Psoas muscle (tissue), 8 donors: Measurements from ENCODE around the gene ODC1. TPM values are rescaled to one million over a fixed set of nuclear protein-coding genes. Genes with fewer than 3 reads are reported as not detected.

ENCODE experiments used
- ATAC-seq, 4 donors: fragments of 200-7000 bp; cut with Tn5 transposase; one replicate each; pipeline ENCODE4 v1.9.1; 2020; ENCODE audit warnings: moderate library complexity in 3 of 4, mild to moderate bottlenecking in 2 of 4
- DNase-seq, 2 donors: peaks; one replicate each; pipeline ENCODE4 v3.0.0-alpha.2; 2020
- H3K27ac ChIP-seq: fragments of 200-600 bp; one replicate; pipeline ENCODE4 v1.8.0; 2022
- H3K27me3 ChIP-seq, 3 donors: fragments of 200-600 bp in 1 of 3; one replicate each; pipeline versions ENCODE4 v1.6.1 to v1.8.0; 2013 to 2022; ENCODE audit warnings: low read length in 2 of 3, mild to moderate bottlenecking in 2 of 3, moderate library complexity in 1 of 3; ENCODE audit not compliant: insufficient read depth in 3 of 3
- H3K36me3 ChIP-seq, 2 donors: fragments of 200-600 bp in 1 of 2; one replicate each; pipeline versions ENCODE4 v1.6.1 to v1.8.0; 2013 to 2022; ENCODE audit warnings: low read depth in 1 of 2, mild to moderate bottlenecking in 1 of 2, moderate library complexity in 1 of 2; ENCODE audit not compliant: insufficient read depth in 1 of 2
- H3K4me1 ChIP-seq: fragments of 200-600 bp; one replicate; pipeline ENCODE4 v1.8.0; 2022
- H3K4me3 ChIP-seq: fragments of 200-600 bp; one replicate; pipeline ENCODE4 v1.8.0; 2022; ENCODE audit warnings: mild to moderate bottlenecking
- H3K9me3 ChIP-seq: fragments of 200-600 bp; one replicate; pipeline ENCODE4 v1.8.0; 2022
- CTCF ChIP-seq: fragments of 200-600 bp; IDR thresholded peaks from one replicate; pipeline ENCODE4 v1.8.0; 2022; ENCODE audit warnings: antibody characterized with exemption
- WGBS, 3 donors: extraction: QIAGEN DNeasy Blood & Tissue Kit; methylation state at CpG; one replicate each; pipeline versions ENCODE4 v1.1.6 to v1.1.7; 2013; 5-methylcytosine and 5-hydroxymethylcytosine counted together
- intact Hi-C, 2 donors: fragments of 100-400 bp; cut with DNase I; formaldehyde crosslinking; loops; one replicate each; pipeline versions ENCODE4 v1.11.0 to v1.14.2; 2022
- polyA plus RNA-seq, 3 donors: library from polyadenylated mRNA; stranded (reverse); fragments of 200-250 nt; gene quantifications; one replicate each; pipeline ENCODE4 v1.2.3, GENCODE V29; 2013
- total RNA-seq, 4 donors: library from RNA; stranded (reverse); fragmentation: NEBNext Ultra II Directional in 2 of 4; extraction: Animal tissue kit (Norgen Biotek cat#: 25700) in 2 of 4; gene quantifications; one replicate each; pipeline versions ENCODE4 v1.2.1 to v1.2.4, GENCODE V29; 2021 to 2023
- donor health status: healthy with polysubstance abuse.
- donor health status: DM: no; HTN: no; CAD: no; lungs with moderate emphysema.
- donor health status: Bipolar disorder and iron deficiency.
- donor health status: healthy.
- donor health status: DM: yes; HTN: yes; CAD: no.
- donor health status: DM: no; HTN: no; CAD: no.
- donor health status: DM: no; HTN: no; CAD: no.
- donor health status: DM: yes; HTN: yes; CAD: no.

ODC1 gene
- total and polyA plus RNA-seq, 7 donors, result 56.8 to 226 (median 106) TPM

GRCh38 chr2:10435820-10436204 lies 12.3 kb downstream of the ODC1 start:
- intact Hi-C loops, result loop anchor here (2.0 to 10.0 kb wide), 4 partner anchors 311 to 451 kb away; no protein-coding TSS in a partner anchor
- Histone ChIP-seq H3K4me1 (no peaks in the 10 kb centered on the region), H3K36me3 (peaks cover 0 to 18% of the 10 kb centered on the region in 2 donors), H3K27me3 (peaks cover 0 to 16% (median 5%) of the 10 kb centered on the region in 3 donors), H3K4me3 (no peak overlapping the region), H3K9me3 (no peaks in the 10 kb centered on the region), H3K27ac (no peak overlapping the region)
- DNase-seq (peak in 1 of 2 donors; percentile 50), ATAC-seq (no peak)
- WGBS, 3 donors, result 74 to 76% (median 76%) methylated on average over 14 of the region's 14 CpGs
- TF ChIP-seq CTCF, result no peak

GRCh38 chr2:10434886-10435819 lies 13.0 kb downstream of the ODC1 start:
- 41 to 45% (median 41%) methylated on average over 22 to 28 of the region's 28 CpGs for WGBS, 3 donors
- H3K27ac ChIP-seq, result no peak overlapping the region
- peak; percentile 64 to 84 (median 76) for ATAC-seq
- no peaks in the 10 kb centered on the region for H3K4me1 ChIP-seq
- peaks cover 0 to 11% of the 10 kb centered on the region in 2 donors for H3K36me3 ChIP-seq
- TF ChIP-seq CTCF, result peak; percentile 98
- H3K27me3 ChIP-seq, result peaks cover 0 to 17% (median 5%) of the 10 kb centered on the region in 3 donors
- intact Hi-C loops, result loop anchor here (2.0 to 10.0 kb wide), 5 partner anchors 293 to 450 kb away; no protein-coding TSS in a partner anchor
- peak; percentile 73 to 85 for DNase-seq
- no peaks in the 10 kb centered on the region for H3K9me3 ChIP-seq
- no peak overlapping the region for H3K4me3 ChIP-seq

GRCh38 chr2:10433947-10434885 lies 13.9 kb downstream of the ODC1 start:
- Histone ChIP-seq H3K4me1 (no peaks in the 10 kb centered on the region), H3K27ac (no peak overlapping the region), H3K27me3 (peaks cover 0 to 17% (median 5%) of the 10 kb centered on the region in 3 donors), H3K36me3 (peaks cover 0 to 2% of the 10 kb centered on the region in 2 donors), H3K9me3 (no peaks in the 10 kb centered on the region), H3K4me3 (no peak overlapping the region)
- WGBS, 3 donors, result 67 to 74% (median 71%) methylated on average over 16 to 19 of the region's 19 CpGs
- intact Hi-C loops, result loop anchor here (2.0 to 10.0 kb wide), 4 partner anchors 292 to 449 kb away; no protein-coding TSS in a partner anchor
- DNase-seq (peak in 1 of 2 donors; percentile 40), ATAC-seq (no peak)
- TF ChIP-seq CTCF, result no peak

GRCh38 chr2:10433264-10433946 lies 14.7 kb downstream of the ODC1 start:
- ATAC-seq (no peak), DNase-seq (peak in 1 of 2 donors; percentile 53)
- TF ChIP-seq CTCF, result no peak
- Histone ChIP-seq H3K9me3 (no peaks in the 10 kb centered on the region), H3K36me3 (no peaks in the 10 kb centered on the region), H3K4me1 (no peaks in the 10 kb centered on the region), H3K27me3 (peaks cover 0 to 17% (median 5%) of the 10 kb centered on the region in 3 donors), H3K27ac (no peak overlapping the region), H3K4me3 (no peak overlapping the region)
- WGBS, 3 donors, result 92 to 94% (median 94%) methylated on average over 10 of the region's 10 CpGs
- intact Hi-C loops, result loop anchor here in 1 of 2 donors (5.0 to 10.0 kb wide), 2 partner anchors 291 to 449 kb away; no protein-coding TSS in a partner anchor
